ENCODE results near the gene STPG1.

Gene STPG1

DNA sequence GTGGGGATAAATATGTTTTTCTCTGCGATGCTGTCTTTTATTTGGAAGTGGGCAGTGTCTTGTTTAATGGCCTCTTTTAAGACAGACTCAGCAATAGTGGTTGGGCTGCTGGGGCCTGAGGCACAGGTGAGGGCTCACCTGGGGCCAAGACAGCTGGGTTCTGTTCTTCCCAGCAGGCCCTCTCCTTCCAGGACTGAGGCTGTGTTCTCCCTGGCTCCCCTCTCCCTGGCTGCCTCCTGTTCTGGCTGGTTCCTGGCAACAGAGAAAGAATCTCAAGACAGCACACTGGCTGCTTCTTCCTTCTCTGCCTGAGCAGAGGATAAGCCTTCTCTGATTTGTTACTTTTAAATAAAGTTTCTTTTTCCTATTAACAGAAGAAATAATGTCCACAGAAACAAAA is 101.8 kb downstream of the STPG1 start:
- no peak for DNase-seq

DNA sequence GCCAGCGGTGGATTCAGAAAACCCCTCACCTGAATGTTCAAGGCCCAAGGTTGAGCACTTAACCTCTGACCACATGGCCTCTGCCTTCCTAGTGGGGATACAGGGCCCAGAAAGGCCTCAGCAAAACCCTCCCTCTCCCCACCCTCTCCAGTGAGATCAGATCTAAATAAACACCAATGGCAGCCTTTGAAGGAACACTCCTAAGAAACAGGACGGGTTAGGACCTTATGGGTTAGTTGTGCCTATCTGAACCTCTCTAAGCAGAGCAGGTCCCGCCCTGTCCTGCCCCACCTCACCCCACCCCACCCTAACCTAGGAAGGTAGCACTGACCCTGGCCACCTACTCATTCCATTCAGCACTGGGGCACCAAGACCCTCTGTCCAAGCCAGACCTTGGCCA is 102.3 kb downstream of the STPG1 start:
- DNase-seq, result no peak

DNA sequence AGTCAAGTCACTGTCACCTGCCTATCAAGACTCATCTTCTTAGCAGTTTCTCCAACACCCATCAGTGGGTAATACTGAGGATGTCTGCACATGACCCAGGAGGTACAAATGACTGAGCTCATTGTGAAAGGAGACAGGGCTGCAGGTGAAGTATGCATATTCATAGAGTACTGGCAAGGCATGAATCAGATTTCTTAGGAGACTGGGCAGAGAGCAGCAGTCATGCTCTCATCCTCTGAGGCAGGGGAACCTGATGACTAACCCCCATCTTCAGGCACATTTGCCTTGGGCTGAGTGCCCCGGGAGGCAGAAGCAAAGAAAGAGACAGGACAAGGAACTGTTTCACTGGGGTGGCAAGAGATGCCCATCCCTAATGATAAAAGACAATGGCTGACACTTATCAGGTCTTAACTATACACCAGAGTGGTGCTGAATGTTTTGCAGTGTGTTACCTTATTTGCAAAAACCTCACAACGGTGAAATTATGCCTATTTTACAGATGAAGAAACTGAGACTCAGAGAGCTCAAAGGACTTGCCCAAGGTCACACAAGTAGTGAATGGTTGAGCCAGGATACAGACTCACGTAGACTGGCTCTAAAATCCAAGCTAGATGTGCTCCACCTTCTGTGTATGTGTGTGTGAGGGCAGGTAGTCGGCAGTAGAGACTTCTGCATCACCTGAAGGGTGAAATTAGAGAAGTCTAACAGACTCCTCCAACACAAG is 103.7 kb downstream of the STPG1 start:
- DNase-seq, result no peak

DNA sequence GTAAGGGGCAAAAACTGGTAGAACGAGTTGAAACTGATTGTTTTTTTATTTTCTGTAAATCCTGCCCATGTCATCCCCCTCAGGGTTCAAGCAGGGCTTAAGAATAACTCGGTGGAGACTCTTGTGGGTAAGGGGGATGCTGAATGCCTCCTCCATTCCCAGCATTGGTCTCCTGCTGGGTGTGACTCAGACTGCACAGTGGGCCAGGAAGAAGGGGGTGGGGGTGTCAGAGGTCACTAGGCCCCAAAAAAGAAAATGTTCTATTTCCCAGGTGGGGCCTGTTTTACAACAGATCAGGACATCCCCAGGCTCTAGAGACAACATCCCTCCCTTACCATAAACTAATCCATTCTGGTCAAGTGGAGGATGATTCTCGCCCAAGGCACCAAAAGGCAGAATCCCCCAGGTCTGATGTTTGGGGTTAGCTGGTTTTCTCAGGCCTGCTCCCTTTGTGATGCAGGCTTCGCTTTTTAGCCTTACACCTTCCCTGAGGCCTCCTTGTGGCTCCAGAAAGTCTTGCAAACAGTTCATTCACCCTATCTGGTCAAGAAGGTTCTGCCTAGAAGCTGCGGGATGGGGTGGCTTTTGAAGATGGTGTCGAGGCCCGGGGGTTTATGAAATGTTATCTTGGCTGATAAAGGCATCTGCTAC is 105.1 kb downstream of the STPG1 start:
- DNase-seq, result no peak
